Measurements from ENCODE around the gene NPTXR.
"Not testable (repeated sequence)": the region's sequence is repeated elsewhere in the genome, so short reads cannot be mapped to it uniquely, and the experiment has no call there.

The NPTXR gene

GRCh38 chr22:38868286-38868721 is 24.5 kb upstream of the NPTXR start:
- no peak for DNase-seq

GRCh38 chr22:38867471-38868285 is 23.9 kb upstream of the NPTXR start:
- DNase-seq: no peak

DNA sequence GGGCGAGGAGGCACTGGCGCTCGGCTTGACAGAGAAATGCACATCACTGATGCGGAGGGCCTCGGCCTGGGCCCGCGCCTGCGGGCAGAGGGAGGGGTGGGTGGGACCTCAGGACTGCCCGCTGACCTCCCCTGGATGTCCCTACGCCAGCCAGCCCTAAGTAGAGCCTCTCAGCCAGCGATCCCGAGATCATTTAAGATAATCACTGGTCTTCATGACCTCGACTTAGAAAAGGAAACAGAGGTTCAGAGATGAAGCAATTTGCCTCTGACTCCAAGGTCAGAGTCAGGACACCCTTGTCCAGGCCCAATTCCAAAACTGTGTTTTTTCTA is 23.3 kb upstream of the NPTXR start:
- DNase-seq: no peak

DNA sequence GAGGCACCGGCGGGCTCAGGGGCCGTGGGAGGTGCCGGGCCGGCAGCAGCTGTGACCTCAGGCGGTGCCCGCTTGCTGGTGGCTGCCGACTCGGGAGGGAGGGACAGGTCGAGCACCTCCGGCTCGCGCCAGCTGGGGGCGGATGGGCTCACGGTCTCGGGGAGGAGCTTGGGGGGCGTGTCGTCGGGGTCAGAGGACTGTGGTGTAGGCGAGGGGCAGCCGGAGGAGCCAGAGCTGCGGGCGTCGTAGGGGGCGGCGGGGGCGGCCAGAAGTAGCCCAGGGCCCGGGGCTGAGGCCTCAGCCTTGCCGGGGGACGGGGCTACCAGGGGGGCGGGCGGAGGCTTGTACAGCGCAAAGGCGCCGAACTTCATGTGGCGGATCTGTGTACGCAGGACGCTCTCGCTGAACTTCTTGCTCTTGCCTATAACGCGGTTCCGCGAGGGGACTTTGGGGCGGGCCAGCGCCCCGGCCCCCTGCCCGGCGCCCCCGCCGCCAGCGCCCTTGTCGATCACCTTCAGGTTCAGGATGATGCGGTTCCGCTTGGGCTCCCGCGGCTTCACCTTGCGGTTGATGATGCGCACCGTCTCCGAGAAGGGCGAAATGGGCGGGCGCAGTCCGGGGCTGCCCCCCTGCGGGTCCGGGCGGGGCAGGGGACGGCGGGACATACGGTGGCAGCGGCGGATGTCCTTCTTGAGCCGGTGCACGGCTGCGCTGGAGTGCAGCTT is 22.7 kb upstream of the NPTXR start:
- DNase-seq: no peak

DNA sequence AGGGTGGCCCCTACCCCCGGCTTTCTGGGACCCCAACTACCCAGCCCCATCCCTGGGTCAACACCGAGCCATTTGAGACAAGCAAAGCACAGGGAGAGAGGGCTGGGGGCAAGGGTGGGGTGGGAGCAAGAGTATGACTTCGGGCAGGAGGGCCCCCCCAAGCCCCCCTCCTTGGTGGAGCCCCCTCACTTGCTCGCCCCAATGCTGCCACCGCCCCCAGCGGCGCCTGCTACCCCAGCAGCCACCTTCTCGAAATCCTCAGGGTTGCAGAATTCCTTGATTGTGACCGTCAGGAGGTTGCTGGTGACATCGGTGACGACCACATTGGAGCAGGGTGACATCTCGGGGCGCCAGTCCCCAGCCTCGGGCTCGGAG is 22.2 kb upstream of the NPTXR start:
- DNase-seq: no peak

- no peak for DNase-seq
Observed at GRCh38 chr22:38865201-38866023, 21.6 kb upstream of the NPTXR start.

GRCh38 chr22:38864361-38865191 is 20.7 kb upstream of the NPTXR start:
- DNase-seq: no peak

DNA sequence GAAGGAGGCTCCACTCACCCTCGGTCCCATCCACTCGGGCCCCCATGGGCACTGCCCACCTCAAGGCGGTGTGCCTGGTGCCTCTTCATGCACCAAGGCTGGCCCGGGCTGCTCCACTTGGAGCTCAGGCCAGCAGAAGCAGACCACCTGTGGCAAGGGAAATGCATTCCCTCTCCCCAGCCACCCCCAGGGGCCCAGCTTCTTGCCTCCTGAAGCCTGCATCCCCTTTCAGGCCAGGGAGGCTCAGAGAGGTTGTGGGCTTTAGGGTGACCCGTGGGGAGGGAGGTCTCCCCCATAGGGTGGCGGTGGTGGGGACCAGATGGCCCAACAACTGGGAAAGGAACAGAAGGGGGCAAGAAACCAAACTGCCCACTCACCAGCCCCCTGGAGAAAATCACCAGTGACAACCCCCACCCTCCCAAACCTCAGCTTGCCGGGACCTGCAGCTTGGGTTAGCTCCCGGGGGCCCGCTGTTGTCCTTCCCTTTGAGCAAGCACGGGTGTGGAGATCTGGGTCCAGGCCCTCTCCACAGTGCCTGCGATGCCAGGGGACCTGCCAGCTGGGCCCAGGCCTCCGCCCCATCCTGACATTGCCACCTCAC is 19.8 kb upstream of the NPTXR start:
- no peak for DNase-seq

DNA sequence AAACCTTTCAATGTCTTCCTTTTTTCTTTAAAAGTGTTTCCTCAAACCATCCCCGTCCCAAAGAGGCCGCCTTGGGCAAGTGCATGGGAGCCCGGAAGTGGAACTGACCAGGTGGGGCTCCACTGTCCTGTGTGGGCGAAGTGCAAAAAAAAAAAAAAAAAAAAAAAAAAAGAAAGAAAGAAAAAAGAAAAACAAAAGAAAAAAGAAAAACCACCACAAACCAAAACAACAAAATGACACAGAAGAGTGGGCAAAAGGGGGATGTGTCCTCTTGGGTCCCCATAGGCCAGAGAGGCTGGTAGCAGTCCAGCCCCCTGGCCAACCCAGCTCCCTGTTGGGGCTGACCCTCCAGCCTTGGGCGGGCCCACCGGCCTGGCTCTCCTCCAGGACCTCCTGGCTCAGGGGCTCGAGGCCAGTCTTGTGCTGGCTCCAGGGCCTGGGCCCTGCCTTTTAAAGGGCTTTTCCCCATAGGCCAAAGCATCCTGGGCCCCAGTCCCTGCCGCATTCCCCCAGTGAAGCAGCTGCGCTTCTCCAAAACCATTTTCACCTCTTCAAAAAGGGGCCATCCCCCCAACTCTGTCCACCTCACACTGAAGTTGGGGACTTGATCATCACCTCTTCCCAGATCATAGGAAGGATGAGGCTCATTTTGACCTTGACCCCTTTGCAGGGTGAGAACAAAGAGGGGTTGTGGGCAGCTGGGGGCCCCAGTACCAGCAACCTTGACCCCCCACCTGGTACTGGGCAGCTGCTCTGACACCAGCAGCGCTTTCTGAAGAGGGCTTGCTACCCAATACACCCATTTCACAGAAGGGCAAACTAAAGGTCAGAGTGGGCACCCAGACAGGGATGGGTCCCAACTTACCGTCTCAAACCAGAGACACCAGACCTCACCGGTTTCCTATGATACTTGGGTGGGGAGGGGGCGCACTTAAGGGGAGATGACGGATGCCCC is 18.8 kb upstream of the NPTXR start:
- DNase-seq: no peak

DNA sequence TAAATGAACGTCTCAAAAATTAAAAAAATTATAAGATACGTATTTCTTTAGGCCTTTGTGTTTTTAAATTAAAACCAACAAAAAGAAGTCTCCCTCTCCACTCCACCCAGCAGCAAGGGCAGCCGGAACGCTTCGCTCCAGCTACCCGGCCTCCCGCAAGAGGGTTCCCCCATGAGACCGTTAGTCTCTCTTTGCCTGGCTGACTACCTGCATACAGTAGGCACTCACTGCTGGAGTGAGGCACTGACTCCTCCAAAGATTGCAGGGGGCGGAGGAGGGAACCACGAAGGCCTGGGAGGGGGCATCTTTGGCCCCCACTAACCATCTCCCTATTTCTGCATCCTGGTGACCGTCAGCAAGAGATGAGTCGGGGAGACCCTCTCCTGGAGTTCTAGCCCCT is 18.1 kb upstream of the NPTXR start:
- no peak for DNase-seq

DNA sequence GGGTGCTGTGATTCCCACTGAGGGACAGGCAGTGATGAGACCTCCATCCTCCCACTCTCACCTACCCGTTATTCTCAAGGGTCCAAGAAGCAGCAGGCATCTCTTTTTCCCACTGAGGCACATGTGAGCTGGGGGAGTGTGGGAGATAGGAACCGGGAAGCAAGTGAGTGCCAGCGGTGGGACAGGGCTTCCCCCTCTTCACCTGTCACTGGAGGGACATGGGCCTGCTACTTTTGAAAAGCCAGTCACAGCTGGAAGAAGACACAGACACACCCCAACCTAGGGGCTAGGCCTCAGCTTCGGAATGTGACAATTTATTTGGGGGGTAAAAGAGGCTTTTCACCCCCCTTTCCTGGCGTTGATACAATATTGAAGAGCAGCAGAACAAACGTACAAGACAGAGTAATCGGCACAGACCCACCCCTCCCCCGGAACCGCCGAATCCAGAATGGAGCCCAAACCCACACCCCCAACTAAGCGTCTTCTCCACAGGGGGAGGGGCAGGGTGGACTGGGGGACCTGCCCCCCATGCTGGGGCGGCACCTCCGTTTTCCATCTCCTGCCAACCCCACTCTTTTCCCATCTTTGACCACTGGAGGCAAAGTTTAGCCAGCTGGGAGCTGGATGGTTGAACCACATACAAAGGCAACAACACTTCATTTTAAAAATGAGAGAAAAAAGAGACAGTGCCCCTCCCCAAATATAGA is 17.5 kb upstream of the NPTXR start:
- no peak for DNase-seq

GRCh38 chr22:38860283-38861169 is 16.7 kb upstream of the NPTXR start:
- DNase-seq: no peak

DNA sequence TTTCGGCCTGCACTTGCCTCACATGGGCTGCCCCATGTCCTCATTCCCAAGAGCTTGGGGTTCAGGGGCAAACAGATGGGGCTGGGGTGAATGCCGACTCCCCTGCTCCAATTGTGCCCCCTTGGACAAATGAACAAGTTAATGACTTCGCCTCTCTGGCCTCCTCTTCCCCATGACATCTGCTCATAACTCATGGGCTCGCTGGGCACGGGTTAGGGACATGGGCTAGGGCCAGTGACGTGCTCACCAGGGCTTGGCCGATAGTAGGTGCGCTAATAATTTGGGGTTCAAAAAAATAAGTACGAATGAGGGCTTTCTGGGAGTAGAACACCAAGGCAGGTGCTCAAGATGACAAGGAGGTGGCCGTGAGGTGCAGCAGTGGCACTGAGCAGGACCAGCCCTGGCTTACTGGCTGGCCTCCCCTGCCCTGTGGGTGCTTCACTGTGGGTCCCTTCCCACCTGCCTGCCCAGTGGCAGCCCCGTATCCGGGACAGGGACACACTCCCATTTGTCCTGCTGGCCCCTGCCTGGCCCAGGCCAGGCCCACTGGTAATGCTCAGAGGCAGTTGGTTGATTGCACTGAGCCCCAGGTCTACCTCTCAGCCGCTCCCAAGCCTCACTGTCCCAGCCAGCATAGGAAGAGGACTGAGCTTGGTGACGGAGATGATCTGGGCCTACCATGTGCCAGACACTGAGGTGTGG is 15.9 kb upstream of the NPTXR start:
- DNase-seq: no peak

GRCh38 chr22:38858492-38858891 is 14.7 kb upstream of the NPTXR start:
- DNase-seq: no peak

- DNase-seq: not testable (repeated sequence)
Observed at GRCh38 chr22:38854476-38854875, 10.6 kb upstream of the NPTXR start.

- not testable (repeated sequence) for DNase-seq
Observed at GRCh38 chr22:38853883-38854282, 10.1 kb upstream of the NPTXR start.

DNA sequence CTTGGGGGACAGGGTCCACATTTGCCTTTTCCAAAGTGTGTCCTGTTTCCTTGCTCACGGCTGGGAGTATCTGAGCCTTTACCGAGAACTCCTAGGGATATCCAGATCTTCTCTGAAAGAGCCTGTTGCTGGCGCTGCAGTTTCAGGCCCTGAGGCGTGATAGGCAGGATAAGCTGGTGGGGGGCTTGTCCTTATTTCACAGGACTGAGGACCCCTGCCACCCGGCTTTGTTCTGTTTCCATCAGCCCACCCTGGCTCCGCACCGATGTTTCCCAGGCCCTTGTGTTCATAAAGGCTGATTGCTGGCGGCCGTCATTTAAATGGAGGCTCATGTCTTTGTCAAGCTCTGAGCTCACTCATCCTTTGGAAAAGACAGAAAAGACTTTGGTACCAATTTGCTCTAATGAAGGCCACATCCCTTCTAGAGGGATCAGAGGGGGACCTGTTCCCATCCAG is 9.4 kb upstream of the NPTXR start:
- DNase-seq: no peak

DNA sequence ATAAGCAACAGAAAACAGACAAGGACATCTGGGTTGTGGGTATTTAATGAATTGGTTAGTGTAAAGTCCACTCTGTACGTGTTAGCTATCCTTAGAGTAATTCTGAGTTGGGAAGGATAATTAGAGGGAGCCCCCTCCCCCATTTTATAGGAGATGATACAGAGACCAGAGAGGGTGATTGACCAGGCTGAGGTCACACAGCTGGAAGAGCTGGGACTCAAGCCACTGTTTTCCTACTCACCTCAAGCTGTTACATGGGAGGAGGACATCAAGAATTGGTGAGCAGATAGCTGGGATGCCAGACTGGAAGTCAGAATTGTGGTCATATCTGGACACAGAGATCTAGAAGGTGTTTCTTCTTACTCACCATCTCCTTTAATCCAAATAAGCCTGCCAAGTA is 8.7 kb upstream of the NPTXR start:
- DNase-seq: no peak
